ENCODE results near the gene NDUFAF5. TPM values are rescaled to one million over a fixed set of nuclear protein-coding genes. Genes with fewer than 3 reads are reported as not detected.

NDUFAF5 gene
- polyA plus RNA-seq, 3 donors from 2014 or later, result 5.8 to 14.8 (median 7.7) TPM

GRCh38 chr20:13855613-13856012, 70.8 kb downstream of the NDUFAF5 start:
- H3K27ac Mint-ChIP-seq, result no peak overlapping the region
- no peak for DNase-seq
- peaks cover 0 to 1% (median 0%) of the 10 kb centered on the region in 6 donors for H3K9me3 Mint-ChIP-seq
- peaks cover 0 to 8% (median 2%) of the 10 kb centered on the region in 3 donors for H3K27me3 Mint-ChIP-seq (ENCODE audit: low read depth in 3 of 3)
- peaks cover 0 to 3% (median 0%) of the 10 kb centered on the region in 3 donors for H3K36me3 Mint-ChIP-seq
- H3K4me1 Mint-ChIP-seq, result no peaks in the 10 kb centered on the region
- H3K4me3 Mint-ChIP-seq, result no peak overlapping the region

- Mint-ChIP-seq H3K27me3 (ENCODE audit: low read depth in 3 of 3) (peaks cover 0 to 8% (median 2%) of the 10 kb centered on the region in 3 donors), H3K4me1 (no peaks in the 10 kb centered on the region), H3K27ac (no peak overlapping the region), H3K36me3 (peaks cover 0 to 5% (median 0%) of the 10 kb centered on the region in 3 donors), H3K4me3 (no peak overlapping the region), H3K9me3 (peaks cover 0 to 6% (median 0%) of the 10 kb centered on the region in 6 donors)
- no peak for DNase-seq
These were observed 71.5 kb downstream of the NDUFAF5 start for GRCh38 chr20:13856354-13856753.

DNA sequence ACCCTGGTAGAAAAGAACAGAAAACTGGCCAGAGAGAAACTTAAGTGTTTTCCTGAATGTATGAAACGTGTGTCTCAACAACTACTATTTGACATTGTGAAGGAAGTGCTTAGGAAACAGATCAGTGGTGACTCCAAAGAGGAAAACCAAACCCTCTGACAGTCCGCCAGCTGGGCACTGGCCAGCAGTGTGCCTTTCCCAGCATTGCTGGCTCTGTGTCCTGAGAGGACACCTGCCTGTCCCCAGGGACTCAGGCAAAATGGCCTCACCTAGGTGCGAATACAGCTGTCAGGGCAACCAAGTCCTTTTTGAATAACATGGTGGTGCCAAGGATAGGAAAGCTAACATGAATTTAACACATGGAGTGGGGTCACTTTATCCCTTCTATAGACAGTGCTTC, 72.5 kb downstream of the NDUFAF5 start:
- peaks cover 0 to 5% (median 0%) of the 10 kb centered on the region in 3 donors for H3K36me3 Mint-ChIP-seq
- no peak overlapping the region for H3K4me3 Mint-ChIP-seq
- peaks cover 0 to 6% (median 0%) of the 10 kb centered on the region in 6 donors for H3K9me3 Mint-ChIP-seq
- DNase-seq, result no peak
- no peak overlapping the region for H3K27ac Mint-ChIP-seq
- no peaks in the 10 kb centered on the region for H3K4me1 Mint-ChIP-seq
- peaks cover 0 to 4% (median 2%) of the 10 kb centered on the region in 3 donors for H3K27me3 Mint-ChIP-seq (ENCODE audit: low read depth in 3 of 3)

DNA sequence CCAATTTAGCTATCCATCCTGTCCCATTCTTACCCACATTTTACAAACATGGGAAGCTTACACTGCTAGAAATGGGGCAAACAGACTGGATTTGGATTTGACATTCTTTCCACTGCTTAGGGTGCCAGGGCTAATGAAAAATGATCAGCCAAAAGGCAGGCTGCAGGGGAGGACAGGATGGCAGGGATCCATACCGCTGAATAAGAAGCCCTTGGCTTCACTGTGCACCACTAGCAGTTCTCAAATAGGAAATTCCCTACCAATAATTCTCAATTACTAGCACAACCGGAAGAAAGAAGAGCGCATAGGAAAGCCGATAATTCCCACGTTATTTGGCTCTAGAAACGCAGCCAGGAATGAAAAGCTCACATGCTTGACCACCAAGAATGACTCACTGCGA, 73.1 kb downstream of the NDUFAF5 start:
- no peak for DNase-seq
- Mint-ChIP-seq H3K4me1 (no peaks in the 10 kb centered on the region), H3K27ac (no peak overlapping the region), H3K4me3 (no peak overlapping the region), H3K36me3 (peaks cover 0 to 5% (median 0%) of the 10 kb centered on the region in 3 donors), H3K27me3 (ENCODE audit: low read depth in 3 of 3) (peaks cover 0 to 4% (median 2%) of the 10 kb centered on the region in 3 donors), H3K9me3 (peaks cover 0 to 6% (median 0%) of the 10 kb centered on the region in 6 donors)

DNA sequence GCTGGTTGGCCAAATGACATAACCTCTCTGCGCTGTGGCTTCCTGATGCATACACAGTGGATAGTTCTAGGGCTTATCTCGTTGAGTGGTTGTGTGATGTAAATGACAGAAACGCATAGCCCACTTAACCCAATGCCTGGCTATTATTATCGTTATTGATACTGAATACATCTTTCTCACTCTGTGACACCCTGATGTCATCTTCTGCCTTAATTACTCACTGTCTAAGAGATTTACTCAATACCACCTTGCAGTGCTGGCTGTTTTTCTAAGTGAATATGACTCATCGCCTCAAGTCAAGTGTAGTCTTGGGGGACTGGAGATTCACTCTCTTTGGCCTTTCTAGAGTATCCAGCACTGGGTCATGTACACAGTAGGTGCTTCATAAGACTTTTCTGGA, 73.6 kb downstream of the NDUFAF5 start:
- Mint-ChIP-seq H3K27me3 (ENCODE audit: low read depth in 3 of 3) (peaks cover 0 to 4% (median 2%) of the 10 kb centered on the region in 3 donors), H3K9me3 (peaks cover 0 to 6% (median 0%) of the 10 kb centered on the region in 6 donors), H3K36me3 (peaks cover 0 to 5% (median 0%) of the 10 kb centered on the region in 3 donors), H3K27ac (no peak overlapping the region), H3K4me1 (no peaks in the 10 kb centered on the region), H3K4me3 (no peak overlapping the region)
- DNase-seq, result no peak

DNA sequence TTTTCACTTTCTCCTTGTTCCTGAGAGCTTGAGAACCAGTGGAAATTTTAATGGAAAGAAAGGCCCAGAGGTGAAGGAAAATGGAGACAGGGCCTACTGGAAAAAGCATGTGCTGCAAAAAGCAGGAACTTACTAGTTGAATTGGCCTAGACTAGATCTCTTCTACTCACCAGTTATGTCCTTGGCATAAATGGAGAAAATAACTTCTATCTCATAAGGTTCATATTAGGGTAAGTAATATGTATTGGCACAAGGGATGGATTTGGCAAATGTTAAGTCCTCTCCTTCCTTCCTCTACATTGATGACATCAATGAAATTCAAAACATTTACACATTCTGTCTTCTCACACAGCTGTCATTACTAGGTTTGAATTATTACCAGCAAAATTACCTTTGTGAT, 74.0 kb downstream of the NDUFAF5 start:
- Mint-ChIP-seq H3K27me3 (ENCODE audit: low read depth in 3 of 3) (peaks cover 0 to 4% (median 2%) of the 10 kb centered on the region in 3 donors), H3K9me3 (peaks cover 0 to 6% (median 0%) of the 10 kb centered on the region in 6 donors), H3K4me1 (no peaks in the 10 kb centered on the region)

DNA sequence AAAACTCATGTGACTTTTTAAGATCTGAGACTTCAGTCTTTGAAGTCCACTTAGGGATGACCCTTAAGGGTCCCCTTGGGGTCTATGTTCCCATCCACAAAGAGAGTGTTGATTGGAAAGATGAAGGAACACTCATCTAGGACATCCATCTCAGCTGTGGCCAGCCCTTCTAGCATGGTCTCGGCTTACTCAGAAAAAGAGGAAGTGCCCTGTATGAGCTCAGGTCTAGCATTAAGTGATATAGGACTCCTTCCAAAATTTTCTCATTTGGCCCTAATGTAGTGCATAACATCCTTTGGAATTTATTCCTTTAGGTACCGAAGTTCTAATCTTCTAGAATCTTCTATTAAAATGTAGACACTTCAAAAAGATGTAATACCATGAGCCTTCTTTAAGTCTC, 77.4 kb downstream of the NDUFAF5 start:
- Mint-ChIP-seq H3K4me1 (no peaks in the 10 kb centered on the region), H3K9me3 (peaks cover 0 to 6% (median 0%) of the 10 kb centered on the region in 6 donors), H3K4me3 (no peak overlapping the region), H3K27ac (no peak overlapping the region), H3K27me3 (ENCODE audit: low read depth in 3 of 3) (peaks cover 0 to 4% (median 2%) of the 10 kb centered on the region in 3 donors), H3K36me3 (peaks cover 0 to 5% (median 0%) of the 10 kb centered on the region in 3 donors)
- no peak for DNase-seq

More for the DNA sequence above, 74.0 kb downstream of the NDUFAF5 start:
- no peak overlapping the region for H3K27ac Mint-ChIP-seq
- DNase-seq, result no peak
- peaks cover 0 to 5% (median 0%) of the 10 kb centered on the region in 3 donors for H3K36me3 Mint-ChIP-seq
- H3K4me3 Mint-ChIP-seq, result no peak overlapping the region

DNA sequence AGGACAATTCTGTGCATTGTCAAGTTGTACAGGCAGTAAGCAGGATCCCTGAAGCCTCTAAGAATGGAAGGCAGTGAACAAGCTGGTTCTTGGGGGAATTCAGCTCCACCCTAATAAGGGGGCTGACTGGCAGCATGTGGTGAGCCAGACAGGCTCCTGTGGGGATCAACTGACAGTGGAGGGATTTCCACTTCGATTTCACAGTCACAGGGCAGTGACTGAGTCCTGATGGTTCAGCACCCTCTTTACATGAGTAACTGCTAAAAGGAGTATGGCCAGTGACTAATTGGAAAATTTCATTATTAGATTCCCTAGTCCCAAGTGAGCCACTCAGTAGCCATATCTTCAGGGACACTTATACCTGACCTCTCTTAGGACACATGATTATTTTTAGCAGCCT, 78.4 kb downstream of the NDUFAF5 start:
- Mint-ChIP-seq H3K4me3 (no peak overlapping the region), H3K4me1 (no peaks in the 10 kb centered on the region)

DNA sequence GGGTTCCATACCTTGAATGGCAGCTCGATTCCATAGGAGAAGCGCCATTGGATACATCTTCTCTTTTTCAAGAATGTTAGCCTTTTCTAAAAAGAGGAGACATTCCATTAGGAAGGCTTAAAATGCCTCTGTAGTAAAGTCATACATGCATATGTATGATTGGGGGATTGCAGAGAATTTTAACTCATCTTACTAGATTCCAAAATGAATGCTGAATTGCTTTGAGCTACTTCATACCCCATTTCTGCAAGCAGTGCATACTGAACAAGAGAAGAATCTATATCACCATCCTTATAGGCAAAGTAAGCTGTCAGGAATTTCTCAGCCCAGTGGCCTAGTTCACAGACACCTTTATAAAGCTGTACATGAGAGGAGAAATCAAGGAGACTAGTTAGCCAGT, 80.3 kb downstream of the NDUFAF5 start:
- no peak overlapping the region for H3K4me3 Mint-ChIP-seq
- H3K27me3 Mint-ChIP-seq (ENCODE audit: low read depth in 3 of 3), result no peaks in the 10 kb centered on the region
- H3K9me3 Mint-ChIP-seq, result peaks cover 0 to 6% (median 0%) of the 10 kb centered on the region in 6 donors
- no peak overlapping the region for H3K27ac Mint-ChIP-seq
- DNase-seq, result no peak
- H3K36me3 Mint-ChIP-seq, result peaks cover 0 to 5% (median 0%) of the 10 kb centered on the region in 3 donors
- no peaks in the 10 kb centered on the region for H3K4me1 Mint-ChIP-seq

More for the DNA sequence above, 78.4 kb downstream of the NDUFAF5 start:
- Mint-ChIP-seq H3K27ac (no peak overlapping the region), H3K9me3 (peaks cover 0 to 6% (median 0%) of the 10 kb centered on the region in 6 donors), H3K36me3 (peaks cover 0 to 5% (median 0%) of the 10 kb centered on the region in 3 donors), H3K27me3 (ENCODE audit: low read depth in 3 of 3) (peaks cover 0 to 2% (median 2%) of the 10 kb centered on the region in 3 donors)
- DNase-seq, result no peak

GRCh38 chr20:13865791-13866351, 81.0 kb downstream of the NDUFAF5 start:
- no peaks in the 10 kb centered on the region for H3K36me3 Mint-ChIP-seq
- no peaks in the 10 kb centered on the region for H3K4me1 Mint-ChIP-seq
- no peak overlapping the region for H3K27ac Mint-ChIP-seq
- peaks cover 0 to 5% (median 0%) of the 10 kb centered on the region in 6 donors for H3K9me3 Mint-ChIP-seq
- H3K27me3 Mint-ChIP-seq (ENCODE audit: low read depth in 3 of 3), result no peaks in the 10 kb centered on the region
- no peak for DNase-seq
- no peak overlapping the region for H3K4me3 Mint-ChIP-seq

GRCh38 chr20:13868331-13868730, 83.5 kb downstream of the NDUFAF5 start:
- Mint-ChIP-seq H3K36me3 (no peaks in the 10 kb centered on the region), H3K4me3 (no peak overlapping the region), H3K4me1 (no peaks in the 10 kb centered on the region), H3K27ac (no peak overlapping the region), H3K27me3 (ENCODE audit: low read depth in 3 of 3) (no peaks in the 10 kb centered on the region), H3K9me3 (peaks cover 0 to 4% (median 0%) of the 10 kb centered on the region in 6 donors)
- no peak for DNase-seq

DNA sequence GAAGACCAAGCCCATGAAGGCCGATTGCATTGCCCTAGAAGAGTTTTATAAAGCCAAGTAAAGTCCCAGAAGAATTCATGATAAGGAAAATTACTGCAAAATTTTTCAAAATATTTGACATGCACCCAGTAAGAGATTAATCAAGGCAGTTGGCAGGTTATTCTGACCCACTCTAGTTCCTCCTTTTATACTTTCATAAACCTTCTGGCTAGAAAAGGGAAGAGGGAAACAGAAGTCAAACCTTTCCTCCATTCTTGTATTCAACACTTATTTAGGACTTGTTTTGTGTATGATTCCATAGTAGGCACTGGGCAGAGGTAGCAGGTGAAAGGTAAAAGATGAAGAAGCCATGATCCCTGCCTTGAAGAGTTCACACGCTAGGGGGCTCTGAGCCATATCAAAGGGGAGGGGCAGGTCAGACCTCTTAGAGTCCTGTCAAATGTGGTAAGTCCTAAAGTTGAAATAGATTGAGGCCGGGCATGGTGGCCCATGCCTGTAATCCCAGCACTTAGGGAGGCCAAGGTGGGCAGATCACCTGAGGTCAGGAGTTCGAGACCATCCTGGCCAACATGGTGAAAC, 85.4 kb downstream of the NDUFAF5 start:
- no peaks in the 10 kb centered on the region for H3K4me1 Mint-ChIP-seq
- no peak overlapping the region for H3K27ac Mint-ChIP-seq
- H3K4me3 Mint-ChIP-seq, result no peak overlapping the region
- peaks cover 0 to 6% (median 0%) of the 10 kb centered on the region in 6 donors for H3K9me3 Mint-ChIP-seq
- no peak for DNase-seq
- no peaks in the 10 kb centered on the region for H3K27me3 Mint-ChIP-seq (ENCODE audit: low read depth in 3 of 3)
- no peaks in the 10 kb centered on the region for H3K36me3 Mint-ChIP-seq
